ENCODE data around the gene NCDN.

The NCDN gene

GRCh38 chr1:35554266-35555211 lies 3.1 kb upstream of the NCDN start:
- no peak for TF ChIP-seq CTCF (conservative IDR thresholded peaks at IDR 0.05; ENCODE audit: low read depth, low read length)
- no peaks in the 10 kb centered on the region for H3K27me3 ChIP-seq (ENCODE audit: insufficient read depth, low read depth)

GRCh38 chr1:35555212-35555584 lies 2.4 kb upstream of the NCDN start:
- Histone ChIP-seq H3K79me2 (ENCODE audit: insufficient read depth, low read depth) (peaks cover 26% of the 10 kb centered on the region; the same call in 1 of the 2 replicates), H3K4me3 (IDR thresholded peaks at IDR 0.05; ENCODE audit: insufficient read depth, low read depth, low read length) (no peak overlapping the region), H3K27ac (no peak overlapping the region), H2AFZ (ENCODE audit: low read depth) (no peak overlapping the region), H3K9ac (no peak overlapping the region), H3K27me3 (ENCODE audit: insufficient read depth, low read depth) (no peaks in the 10 kb centered on the region), H3K4me2 (no peak overlapping the region; the same call in 1 of the 2 replicates), H3K4me1 (ENCODE audit: low read depth, poor library complexity, severe bottlenecking) (peaks cover 18% of the 10 kb centered on the region), H3K36me3 (ENCODE audit: insufficient read depth) (no peaks in the 10 kb centered on the region), H4K20me1 (ENCODE audit: insufficient read depth) (no peaks in the 10 kb centered on the region)
- no peak for TF ChIP-seq CTCF (conservative IDR thresholded peaks at IDR 0.05; ENCODE audit: low read depth, low read length)

More at GRCh38 chr1:35554266-35555211, 3.1 kb upstream of the NCDN start:
- peaks cover 18% of the 10 kb centered on the region for H3K4me1 ChIP-seq (ENCODE audit: low read depth, poor library complexity, severe bottlenecking)
- no peak overlapping the region for H3K4me3 ChIP-seq (IDR thresholded peaks at IDR 0.05; ENCODE audit: insufficient read depth, low read depth, low read length)
- no peak overlapping the region for H3K9ac ChIP-seq
- peaks cover 26% of the 10 kb centered on the region; the same call in 1 of the 2 replicates for H3K79me2 ChIP-seq (ENCODE audit: insufficient read depth, low read depth)
- no peaks in the 10 kb centered on the region for H3K36me3 ChIP-seq (ENCODE audit: insufficient read depth)
- no peak overlapping the region for H3K27ac ChIP-seq
- H4K20me1 ChIP-seq (ENCODE audit: insufficient read depth), result no peaks in the 10 kb centered on the region
- no peak overlapping the region for H2AFZ ChIP-seq (ENCODE audit: low read depth)
- H3K4me2 ChIP-seq, result no peak overlapping the region

- H3K9ac ChIP-seq, result no peak overlapping the region; the same call in 1 of the 2 replicates
- peaks cover 18% of the 10 kb centered on the region for H3K4me1 ChIP-seq (ENCODE audit: low read depth, poor library complexity, severe bottlenecking)
- H2AFZ ChIP-seq (ENCODE audit: low read depth), result no peak overlapping the region; the same call in 1 of the 2 replicates
- TF ChIP-seq CTCF (conservative IDR thresholded peaks at IDR 0.05; ENCODE audit: low read depth, low read length), result no peak
- H4K20me1 ChIP-seq (ENCODE audit: insufficient read depth), result no peaks in the 10 kb centered on the region
- H3K36me3 ChIP-seq (ENCODE audit: insufficient read depth), result no peaks in the 10 kb centered on the region
- no peaks in the 10 kb centered on the region for H3K27me3 ChIP-seq (ENCODE audit: insufficient read depth, low read depth)
- no peak overlapping the region for H3K27ac ChIP-seq
- H3K79me2 ChIP-seq (ENCODE audit: insufficient read depth, low read depth), result peaks cover 26% of the 10 kb centered on the region; the same call in 1 of the 2 replicates
- H3K4me3 ChIP-seq (IDR thresholded peaks at IDR 0.05; ENCODE audit: insufficient read depth, low read depth, low read length), result no peak overlapping the region
- peak overlapping the region; percentile 93 for H3K4me2 ChIP-seq
Measured at GRCh38 chr1:35555601-35556477, 1.8 kb upstream of the NCDN start.

GRCh38 chr1:35556484-35557117 lies 998 bp upstream of the NCDN start:
- H3K4me1 ChIP-seq (ENCODE audit: low read depth, poor library complexity, severe bottlenecking), result peaks cover 18% of the 10 kb centered on the region
- H3K36me3 ChIP-seq (ENCODE audit: insufficient read depth), result no peaks in the 10 kb centered on the region
- H3K9ac ChIP-seq, result peak overlapping the region; percentile 93
- H4K20me1 ChIP-seq (ENCODE audit: insufficient read depth), result no peaks in the 10 kb centered on the region
- peaks cover 26% of the 10 kb centered on the region; the same call in 1 of the 2 replicates for H3K79me2 ChIP-seq (ENCODE audit: insufficient read depth, low read depth)
- H2AFZ ChIP-seq (ENCODE audit: low read depth), result peak overlapping the region; percentile 88
- no peak overlapping the region for H3K4me3 ChIP-seq (IDR thresholded peaks at IDR 0.05; ENCODE audit: insufficient read depth, low read depth, low read length)
- no peak for TF ChIP-seq CTCF (conservative IDR thresholded peaks at IDR 0.05; ENCODE audit: low read depth, low read length)
- H3K4me2 ChIP-seq, result peak overlapping the region; percentile 93
- H3K27me3 ChIP-seq (ENCODE audit: insufficient read depth, low read depth), result no peaks in the 10 kb centered on the region
- peak overlapping the region; percentile 77 for H3K27ac ChIP-seq

All from KMS-11 (cell line).